ENCODE results near the gene CCT6A.
A peak's percentile ranks its signal among the peaks of the same experiment; 100 is the strongest.
"Not testable (repeated sequence)": the region's sequence is repeated elsewhere in the genome, so short reads cannot be mapped to it uniquely, and the experiment has no call there.

The CCT6A gene

DNA sequence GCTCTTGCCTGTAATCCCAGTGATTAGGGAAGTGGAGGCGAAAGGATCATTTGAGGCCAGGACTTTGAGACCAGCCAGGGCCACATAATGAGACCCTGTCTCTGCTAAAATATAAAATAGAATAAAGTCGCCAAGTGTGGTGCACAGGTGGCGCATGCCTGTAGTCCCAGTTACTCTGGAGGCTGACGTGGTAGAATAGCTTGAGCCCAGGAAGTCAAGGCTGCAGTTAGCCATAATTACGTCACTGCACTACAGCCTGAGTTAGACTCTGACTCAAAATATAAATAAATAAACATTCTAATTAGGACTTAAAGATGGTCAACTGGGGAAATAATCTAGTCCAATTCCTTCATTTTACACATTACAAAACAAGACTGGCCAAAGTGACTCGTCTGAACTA lies 53.9 kb downstream of the CCT6A start:
- DNase-seq = peak; percentile 37

- peak; percentile 95 for DNase-seq
These were observed 54.8 kb downstream of the CCT6A start, which contains the start of gene CHCHD2 for GRCh38 chr7:56106108-56107073. Gene CHCHD2 (minus strand): TSS chr7:56106476. CDS start chr7:56106413, 63 bp downstream.

DNA sequence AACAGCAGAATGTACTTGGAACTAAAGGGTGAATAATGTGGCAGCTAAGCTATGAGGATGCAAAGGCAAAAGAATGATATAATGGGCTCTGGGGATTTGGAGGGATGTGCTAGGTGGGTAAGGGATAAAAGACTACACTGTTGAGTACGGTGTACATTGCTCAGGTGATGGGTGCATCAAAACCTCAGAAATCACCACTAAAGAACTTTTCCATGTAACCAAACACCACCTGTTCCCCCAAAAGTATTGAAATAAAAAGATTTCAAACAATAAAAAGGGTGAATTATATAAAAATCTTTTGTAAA lies 56.3 kb downstream of the CCT6A start:
- DNase-seq = no peak

DNA sequence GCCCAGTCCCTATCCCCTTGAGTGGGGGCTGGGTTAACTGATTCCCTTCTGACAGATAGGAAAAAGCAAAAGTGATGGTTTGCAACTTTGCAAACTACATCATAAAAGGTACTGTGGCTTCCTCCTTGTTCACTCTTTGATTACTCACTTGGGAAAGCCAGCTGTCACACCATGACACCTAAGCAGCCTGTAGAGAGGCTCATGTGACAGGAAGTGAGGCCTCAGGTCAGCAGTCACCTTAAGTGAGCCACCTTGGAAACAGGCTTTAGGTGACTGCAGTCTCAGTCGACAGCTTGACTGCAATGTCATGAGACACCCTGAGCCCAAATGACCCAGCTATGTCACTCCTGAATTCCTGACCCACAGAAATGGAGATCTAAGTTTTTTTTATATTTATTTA lies 59.0 kb downstream of the CCT6A start:
- DNase-seq = no peak

DNA sequence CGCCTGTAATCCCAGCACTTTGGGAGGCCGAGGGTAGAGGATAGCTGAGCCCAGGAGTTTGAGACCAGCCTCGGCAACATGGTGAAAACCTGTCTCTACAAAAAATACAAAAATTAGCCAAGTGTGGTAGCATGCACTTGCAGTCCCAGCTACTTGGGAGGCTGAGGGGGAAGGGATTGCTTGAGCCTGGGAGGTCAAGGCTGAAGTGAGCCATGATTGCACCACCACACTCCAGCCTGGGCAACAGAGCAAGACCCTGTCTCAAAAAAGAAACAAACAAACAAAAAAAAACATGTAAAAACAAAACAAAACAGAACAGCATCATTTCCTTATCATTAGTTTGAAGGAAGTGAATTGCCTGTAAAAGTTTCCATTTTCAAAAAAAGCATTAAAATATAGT lies 60.7 kb downstream of the CCT6A start:
- DNase-seq = not testable (repeated sequence)
